ENCODE data around the gene DLST.

The DLST gene

DNA sequence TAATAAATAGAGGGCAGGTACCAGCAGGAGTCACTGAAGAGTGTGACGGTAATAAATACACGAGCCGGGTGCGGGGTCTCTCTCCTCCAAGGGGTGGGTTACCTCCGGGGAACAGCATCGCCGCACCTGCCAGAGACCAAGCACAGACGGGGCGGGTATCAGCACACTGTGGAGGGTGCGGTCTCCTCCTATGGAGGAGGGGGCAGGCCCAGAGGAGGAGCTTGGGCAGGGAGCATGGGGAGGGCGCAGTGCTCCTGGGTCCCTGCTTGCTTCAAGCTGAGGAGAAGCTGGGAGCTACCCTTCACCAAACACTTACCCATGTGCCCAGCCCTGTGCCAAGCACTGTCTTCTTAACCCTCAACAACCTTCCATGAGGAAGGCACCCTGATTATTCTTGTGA lies 60.9 kb downstream of the DLST start:
- no peak for DNase-seq

DNA sequence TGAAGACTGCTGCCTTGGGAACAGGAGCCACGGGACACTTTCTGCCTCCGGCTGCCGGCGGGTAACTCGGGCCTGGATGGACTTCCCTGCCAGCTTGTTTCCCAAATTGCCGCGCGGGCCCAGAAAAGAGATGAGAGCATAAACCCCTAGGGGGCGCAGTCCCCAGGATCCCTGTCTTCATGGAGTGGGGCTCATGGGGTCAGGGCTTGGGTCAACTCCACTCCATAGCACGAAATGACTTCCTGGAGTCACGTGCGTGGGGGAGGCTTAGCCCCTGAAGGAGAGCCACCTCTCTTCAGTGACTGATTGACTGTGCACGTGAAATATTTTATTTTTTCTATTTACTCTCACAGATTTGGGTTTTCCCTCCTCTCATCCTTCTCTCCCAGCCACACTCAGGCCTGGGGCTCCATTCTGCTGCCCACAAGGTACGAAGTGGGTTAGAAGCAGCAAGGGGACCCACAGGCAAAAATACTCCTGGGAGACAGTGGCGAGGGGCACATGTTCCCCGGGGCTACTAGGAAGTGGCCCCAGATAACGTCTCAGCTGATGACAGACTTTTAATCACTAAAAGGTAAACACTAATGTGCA lies 63.6 kb downstream of the DLST start:
- DNase-seq, result no peak

DNA sequence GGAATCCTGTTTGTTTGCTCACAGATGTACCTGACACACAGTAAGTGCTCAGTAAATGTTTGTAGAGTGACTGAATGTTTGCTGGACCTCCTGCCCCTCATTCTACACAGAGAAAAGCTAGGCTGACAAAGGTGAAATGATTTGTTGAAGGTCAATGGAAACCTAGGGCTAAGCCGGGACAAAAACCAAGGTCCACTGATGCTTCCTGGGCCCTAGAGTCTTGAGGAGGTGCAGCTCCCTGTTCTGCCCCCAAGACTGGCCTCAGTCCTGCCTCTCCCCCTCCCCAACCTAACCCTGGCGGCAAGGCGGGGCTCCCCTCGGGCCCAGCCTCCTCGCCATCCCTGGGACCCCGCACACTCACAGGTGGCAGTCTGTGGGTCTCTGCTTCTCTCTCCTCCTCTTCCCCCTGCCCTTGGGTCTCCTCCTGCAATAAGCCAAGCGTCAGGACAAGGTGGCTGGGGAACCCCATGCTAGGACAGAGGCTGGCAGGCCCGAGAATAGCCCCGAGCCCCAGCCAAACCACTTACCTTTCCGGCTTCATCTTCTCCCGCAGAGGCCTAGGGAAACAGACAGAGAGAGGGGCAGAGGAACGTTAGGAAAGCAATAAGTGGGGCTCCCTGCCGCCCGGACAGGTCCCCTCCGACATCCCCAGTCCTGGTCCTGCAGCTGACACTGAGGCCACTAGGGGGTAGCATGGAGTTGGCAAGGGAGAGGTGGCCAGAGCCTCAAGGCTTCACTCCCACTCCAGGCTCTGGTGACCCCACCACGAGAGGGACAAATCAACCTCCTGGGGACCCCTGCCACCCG lies 64.3 kb downstream of the DLST start:
- peak; percentile 8 for DNase-seq

DNA sequence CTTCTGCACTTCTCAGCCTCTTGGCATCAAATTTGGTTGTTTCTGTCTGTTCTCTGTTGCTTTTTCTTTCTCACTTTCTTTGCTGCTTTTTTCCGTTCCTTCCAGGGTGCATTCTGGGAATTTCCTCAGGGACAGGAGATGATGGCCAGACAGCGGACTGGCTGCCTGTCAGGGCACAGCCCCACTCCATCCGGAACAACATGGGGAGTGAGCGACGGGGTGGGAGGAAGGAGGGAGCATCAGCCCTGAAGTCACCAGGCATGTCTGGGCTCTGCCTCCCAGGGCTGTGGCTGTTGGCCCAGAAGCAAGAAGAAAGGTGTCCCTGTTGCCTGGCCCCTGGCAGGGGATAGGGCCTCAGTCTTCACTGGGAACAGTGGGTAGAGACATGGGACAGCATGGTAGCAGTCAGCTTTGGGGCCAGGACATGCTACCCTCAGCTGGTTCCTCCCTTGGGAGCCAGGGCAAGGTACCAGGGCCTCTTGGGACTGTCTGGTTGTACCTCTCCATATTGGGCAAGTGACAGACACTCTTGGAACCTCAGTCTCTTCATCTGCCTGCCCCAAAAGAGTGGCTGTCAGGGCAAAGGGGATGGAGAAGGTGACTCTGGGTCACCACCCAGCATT lies 65.1 kb downstream of the DLST start:
- DNase-seq, result no peak

DNA sequence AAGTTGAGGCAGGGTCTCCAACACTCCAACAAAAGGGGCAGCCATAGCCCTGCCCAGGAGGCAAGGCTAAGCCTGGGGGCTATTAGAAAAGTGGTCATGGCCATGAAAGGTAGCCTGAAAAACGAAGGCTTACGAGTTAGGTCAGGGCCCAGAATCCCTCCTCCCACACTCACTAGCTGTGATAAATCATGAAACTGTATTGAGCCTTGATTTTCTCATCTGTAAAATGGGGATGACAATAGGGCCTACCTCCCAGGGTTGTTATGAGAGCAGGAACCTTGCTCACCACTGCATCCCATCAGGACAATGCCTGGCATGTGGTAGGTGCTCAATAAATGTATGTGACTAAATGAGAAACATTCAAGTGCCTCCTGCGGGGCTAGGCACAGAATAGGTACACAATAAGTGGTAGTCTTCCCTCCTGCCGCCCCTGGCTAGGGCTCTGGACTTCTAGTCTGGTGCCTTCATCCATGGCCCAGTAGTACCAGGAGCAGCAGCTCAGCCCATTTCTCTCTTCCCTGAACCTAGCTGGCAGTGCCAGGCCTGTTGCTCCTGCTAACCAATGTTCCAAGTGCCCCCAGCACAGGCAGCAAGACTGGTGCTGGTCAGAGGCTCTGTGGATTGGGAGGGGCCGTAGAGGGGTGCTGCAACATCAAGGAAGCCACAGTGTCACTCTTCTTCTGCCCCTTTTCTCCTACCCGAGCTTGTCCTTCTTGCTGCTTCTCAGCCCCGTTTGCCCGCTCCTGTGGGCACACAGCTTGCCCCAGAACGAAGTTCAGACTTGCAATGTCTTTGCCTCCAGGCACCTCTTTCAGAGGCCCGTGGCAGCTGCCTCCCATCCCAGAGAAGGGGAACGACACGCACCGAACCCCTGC lies 65.9 kb downstream of the DLST start:
- no peak for DNase-seq

DNA sequence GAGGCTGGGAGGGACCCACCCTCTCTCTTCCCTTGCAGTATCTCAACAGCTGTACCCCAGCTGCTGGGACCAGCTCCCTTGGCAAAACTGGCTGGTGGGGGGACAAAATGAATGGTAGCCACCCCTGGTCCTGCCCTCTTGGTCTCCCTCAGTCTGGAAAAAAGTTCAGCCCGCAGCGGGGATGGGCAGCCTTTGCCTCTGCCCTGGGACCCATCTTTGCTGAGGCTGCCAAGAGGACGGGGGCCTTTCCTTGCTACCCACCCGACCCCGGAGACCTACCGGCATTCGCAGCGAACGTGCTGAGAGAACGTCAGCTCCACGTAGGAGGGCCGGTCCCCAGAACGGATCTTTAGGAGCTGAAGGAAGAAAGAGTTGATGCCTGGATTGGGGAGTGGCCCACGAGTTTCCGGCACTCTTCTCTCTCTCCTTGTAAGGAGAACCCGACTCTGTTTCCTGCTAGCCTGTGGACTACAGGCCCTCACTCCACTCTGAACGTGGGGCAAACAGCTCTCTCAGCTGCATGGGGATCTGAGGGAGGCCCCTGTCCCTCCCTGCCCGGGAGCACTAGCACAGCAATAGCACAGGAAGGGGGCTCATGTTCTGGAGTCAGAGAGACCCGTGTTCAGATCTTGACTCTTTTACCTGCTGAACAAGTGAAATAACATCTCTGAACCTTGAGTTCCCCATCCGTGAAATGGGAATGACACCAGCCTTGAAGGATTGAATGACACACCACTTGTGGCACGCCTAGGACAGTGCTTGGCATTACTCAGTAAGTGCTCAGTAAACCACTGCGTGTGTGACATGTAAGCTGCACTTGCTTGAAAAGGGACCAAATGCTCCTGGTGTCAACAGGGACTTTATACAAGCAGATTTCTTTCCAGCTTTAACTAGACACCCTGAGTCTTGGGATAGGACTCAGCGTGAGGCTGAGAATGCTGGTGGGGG lies 66.8 kb downstream of the DLST start:
- DNase-seq, result no peak

DNA sequence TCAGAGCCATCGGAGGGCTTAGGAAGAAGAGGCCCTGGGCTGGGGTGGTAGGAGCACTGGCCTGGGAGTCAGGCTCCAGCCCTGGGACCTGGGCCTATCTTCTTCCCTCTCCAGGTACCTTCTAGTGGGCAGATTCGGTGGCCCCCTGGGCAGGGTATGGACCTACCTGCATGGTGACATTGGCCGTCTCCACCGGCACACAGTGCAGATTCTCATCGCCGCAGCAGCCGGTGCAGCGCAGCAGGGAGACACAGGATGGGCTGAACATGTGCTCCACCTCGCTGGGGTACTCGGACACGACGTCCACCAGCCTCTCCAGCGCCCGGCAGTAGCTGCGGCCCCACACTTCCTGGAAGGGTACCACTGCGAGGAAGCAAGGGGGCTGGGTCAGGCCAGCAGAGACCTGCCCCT lies 67.5 kb downstream of the DLST start:
- no peak for DNase-seq

DNA sequence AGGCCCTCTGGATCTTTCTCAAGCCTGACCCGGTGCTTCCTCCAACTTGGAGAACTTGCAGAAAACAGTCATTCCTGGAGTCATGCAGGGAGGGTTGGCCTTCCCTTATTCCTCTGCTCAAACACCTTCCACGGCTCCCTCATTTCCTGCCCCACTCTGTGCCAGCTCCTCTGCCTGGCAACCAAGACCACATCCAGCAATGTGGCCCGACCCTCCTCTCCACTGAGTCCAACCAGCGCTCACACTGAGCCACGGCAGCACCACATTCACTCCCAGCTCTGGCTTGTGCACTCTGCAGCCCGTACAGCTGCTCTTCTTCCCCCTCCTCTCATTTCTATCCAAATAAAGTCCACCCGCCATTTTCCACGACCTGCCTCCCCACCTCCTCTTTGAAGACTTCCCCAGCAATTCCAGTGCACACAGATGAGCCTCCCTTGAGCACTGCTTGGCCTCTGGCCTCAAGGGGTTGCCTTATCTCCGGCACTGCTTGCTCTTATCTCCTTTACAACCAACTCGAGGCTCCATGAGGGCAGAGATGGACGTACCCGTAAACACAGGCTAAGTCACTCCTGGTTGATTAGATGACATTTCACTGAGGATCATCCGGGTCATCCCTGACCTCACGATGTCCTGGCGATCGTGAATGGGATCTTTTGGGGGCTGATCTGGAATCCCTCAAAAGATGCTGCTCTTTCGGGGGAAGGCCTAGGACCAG lies 68.3 kb downstream of the DLST start:
- no peak for DNase-seq

DNA sequence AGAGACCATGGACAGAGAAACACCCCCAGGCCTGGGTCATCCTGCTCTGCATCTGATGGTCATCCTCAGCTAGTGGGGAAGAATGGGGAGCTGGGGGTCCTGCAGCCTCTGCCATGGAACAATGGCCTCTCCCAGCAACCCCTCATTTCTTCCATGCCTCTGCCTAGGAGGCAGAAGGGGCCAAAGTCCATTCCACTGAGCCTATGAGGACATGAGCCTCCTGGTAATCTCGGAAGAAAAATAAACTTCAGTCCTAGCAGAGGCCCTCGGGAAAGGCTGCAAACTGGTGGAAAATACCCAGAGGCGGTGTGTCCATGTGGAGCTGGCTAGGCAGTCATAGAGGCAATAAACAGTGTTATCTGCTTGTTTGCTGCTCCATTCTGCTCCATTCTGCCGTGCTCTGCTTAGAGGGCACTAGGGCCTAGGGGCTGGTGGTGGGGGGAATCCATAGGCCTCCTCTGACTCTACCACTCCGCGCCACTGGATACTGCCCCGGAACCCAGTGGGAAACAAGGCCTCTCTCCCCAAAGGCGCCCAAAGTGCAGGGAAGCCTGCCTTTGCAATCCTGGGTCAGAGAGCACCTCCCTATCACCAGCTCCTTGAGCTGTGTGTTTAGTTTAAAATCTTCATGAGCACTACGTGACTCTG lies 69.2 kb downstream of the DLST start:
- no peak for DNase-seq

DNA sequence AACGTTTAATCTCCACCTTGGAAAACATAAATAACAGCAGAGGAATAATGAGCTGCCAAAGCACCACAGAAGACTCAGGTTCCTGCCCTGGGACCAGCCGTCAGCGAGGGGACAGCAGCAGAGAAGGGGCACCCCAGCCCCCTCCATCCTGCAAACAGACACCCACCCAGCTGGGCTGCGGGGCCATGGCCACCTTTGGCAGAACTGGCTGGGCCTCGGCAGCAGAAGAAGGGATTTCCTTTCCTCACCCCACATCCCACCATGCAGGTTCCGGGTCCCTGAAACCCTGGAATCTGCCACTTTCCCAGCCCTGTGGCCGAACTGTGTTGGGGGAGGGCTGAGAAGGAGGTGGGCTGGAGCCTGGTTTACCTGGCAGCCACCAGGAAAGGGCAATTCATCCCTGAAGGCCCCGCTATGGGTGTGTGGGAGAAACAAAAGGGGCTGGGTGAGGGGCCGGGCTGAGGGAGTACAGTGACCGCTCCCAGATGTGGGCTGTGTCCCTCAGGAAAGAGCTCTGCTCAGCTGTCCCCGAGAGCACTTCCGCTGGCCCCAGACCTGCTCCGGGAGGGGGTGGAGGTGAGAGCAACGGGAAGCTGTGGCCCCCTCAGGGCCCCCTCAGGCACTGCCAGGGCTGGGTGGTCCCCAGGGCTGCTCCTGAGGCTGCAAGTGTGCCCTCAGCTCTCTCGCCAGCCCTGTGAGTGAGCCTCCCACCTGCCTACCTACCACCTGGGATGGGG lies 69.9 kb downstream of the DLST start:
- no peak for DNase-seq

DNA sequence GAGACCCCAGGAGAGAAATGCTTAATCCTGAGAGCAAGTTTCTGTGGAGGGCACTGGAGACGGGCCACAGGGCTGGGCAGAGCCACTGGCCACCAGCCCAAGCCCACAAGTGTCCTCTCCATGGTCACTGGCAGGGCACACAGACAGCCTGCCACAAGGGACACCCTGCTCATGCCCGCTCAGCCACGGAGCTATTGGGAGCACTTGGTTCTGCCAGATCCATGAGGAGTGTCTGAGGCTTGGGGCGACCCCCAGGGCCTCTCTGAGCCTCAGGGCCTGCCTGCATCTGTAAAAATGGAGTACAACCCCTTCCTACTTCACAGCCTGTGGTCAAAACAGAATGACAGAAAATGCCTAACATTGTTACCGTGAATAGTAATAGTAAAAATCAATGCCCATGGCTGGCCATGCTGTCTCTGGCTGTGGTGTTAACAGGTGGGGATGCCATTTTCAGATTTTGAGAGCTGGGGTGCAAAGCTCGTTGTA lies 70.5 kb downstream of the DLST start:
- no peak for DNase-seq

DNA sequence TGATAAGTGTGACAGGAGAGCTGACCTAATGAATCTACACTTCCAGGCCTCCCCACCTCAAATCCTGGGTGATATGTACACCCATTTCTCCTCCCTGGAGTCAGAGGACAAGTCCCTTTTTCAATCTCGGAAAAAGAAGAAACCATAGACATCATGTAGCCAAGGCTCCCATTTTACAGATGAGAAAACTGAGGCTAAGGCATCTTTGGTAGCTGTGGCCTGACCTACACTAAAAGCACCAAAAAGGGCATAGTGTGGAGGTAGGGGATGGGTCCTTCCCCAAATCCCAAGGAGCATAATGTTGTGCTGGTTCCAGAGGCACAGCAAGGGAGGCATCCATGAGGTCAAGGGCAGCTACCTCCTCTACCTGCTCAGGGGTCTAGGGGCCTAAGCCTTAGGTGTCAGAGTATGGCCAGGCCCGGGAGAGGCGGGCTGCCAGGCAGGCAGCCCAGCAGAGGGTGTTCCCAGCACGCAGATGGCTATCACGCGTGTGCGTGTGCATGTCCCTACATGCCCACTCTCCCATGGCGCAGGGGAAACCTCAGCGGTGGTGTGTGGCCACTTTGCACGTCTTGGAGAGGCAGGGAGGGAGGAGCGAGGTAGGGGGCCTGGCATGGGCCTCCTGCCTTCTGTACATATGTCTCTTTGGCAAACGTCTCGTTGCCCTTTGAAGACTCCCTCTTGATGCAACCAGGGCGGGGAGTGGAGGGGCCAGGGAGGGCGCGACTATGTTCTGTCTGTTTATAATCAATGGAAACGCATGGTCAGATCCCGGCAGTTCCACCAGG lies 71.2 kb downstream of the DLST start:
- peak; percentile 92 for DNase-seq
